Spinal cord (tissue), 10 donors: Measurements from ENCODE around the gene ZNF282. TPM values are rescaled to one million over a fixed set of nuclear protein-coding genes. Genes with fewer than 3 reads are reported as not detected.
"Not testable (repeated sequence)": the region's sequence is repeated elsewhere in the genome, so short reads cannot be mapped to it uniquely, and the experiment has no call there.

Experiments
- DNase-seq, 6 donors: peaks; one replicate each; pipeline versions ENCODE4 v3.0.0 to v3.0.0-alpha.2; 2013 to 2015; ENCODE audit warnings: low spot score in 6 of 6, low read depth in 4 of 6
- H3K27ac ChIP-seq: one replicate; pipeline ENCODE4 v1.5.1; 2013; ENCODE audit warnings: low read depth, low read length, control low read depth
- H3K27me3 ChIP-seq: one replicate; pipeline ENCODE4 v1.6.1; 2013; ENCODE audit warnings: low read length; ENCODE audit not compliant: control insufficient read depth, insufficient read depth
- H3K36me3 ChIP-seq: one replicate; pipeline ENCODE4 v1.6.1; 2013; ENCODE audit warnings: low read length; ENCODE audit not compliant: control insufficient read depth, insufficient read depth
- H3K4me1 ChIP-seq: one replicate; pipeline ENCODE4 v1.6.1; 2013; ENCODE audit warnings: low read length; ENCODE audit not compliant: control insufficient read depth, insufficient read depth
- H3K4me3 ChIP-seq: one replicate; pipeline ENCODE4 v1.5.1; 2013; ENCODE audit warnings: low read depth, low read length, control low read depth
- H3K9me3 ChIP-seq: one replicate; pipeline ENCODE4 v1.6.1; 2013; ENCODE audit warnings: low read length; ENCODE audit not compliant: control insufficient read depth, insufficient read depth
- WGBS: methylation state at CpG from one replicate; pipeline ENCODE4 v1.1.5; 2013; ENCODE audit warnings: missing lambda C conversion rate; ENCODE audit not compliant: insufficient coverage; 5-methylcytosine and 5-hydroxymethylcytosine counted together
- polyA plus RNA-seq, 2 donors: library from polyadenylated mRNA; unstranded; fragments of 120-200 nt; gene quantifications; one replicate each; pipeline ENCODE4 v1.2.1, GENCODE V29; 2013; ENCODE audit not compliant: insufficient read length in 2 of 2
- total RNA-seq, 2 donors: library from RNA; depleted of rRNA in 1 of 2; stranded (reverse); fragments of 120-200 nt in 1 of 2; fragments of >200 nt in 1 of 2; gene quantifications; one replicate each; pipeline versions ENCODE4 v1.2.3 to v1.2.4, GENCODE V29; 2013 to 2014
- donor health status: healthy.

ZNF282 gene
- total and polyA plus RNA-seq, 4 donors = 17.8 to 35.0 (median 24.0) TPM

GRCh38 chr7:149220534-149220933 is 25.2 kb downstream of the ZNF282 start:
- Histone ChIP-seq H3K4me1 (no peaks in the 10 kb centered on the region), H3K9me3 (no peaks in the 10 kb centered on the region), H3K27me3 (no peaks in the 10 kb centered on the region), H3K4me3 (no peak overlapping the region), H3K27ac (no peak overlapping the region), H3K36me3 (peaks cover 86% of the 10 kb centered on the region)
- DNase-seq = no peak
- WGBS = 90% methylated on average over 6 of the region's 6 CpGs

- H3K4me1 ChIP-seq = no peaks in the 10 kb centered on the region
- no peak overlapping the region for H3K27ac ChIP-seq
- DNase-seq = no peak
- H3K4me3 ChIP-seq = no peak overlapping the region
- over 99% methylated on average over 6 of the region's 8 CpGs for WGBS
- no peaks in the 10 kb centered on the region for H3K9me3 ChIP-seq
- peaks cover 76% of the 10 kb centered on the region for H3K36me3 ChIP-seq
- no peaks in the 10 kb centered on the region for H3K27me3 ChIP-seq
These were observed 27.8 kb downstream of the ZNF282 start for GRCh38 chr7:149223176-149223575.

- H3K4me3 ChIP-seq = no peak overlapping the region
- no peaks in the 10 kb centered on the region for H3K27me3 ChIP-seq
- H3K36me3 ChIP-seq = peaks cover 72% of the 10 kb centered on the region
- no peaks in the 10 kb centered on the region for H3K4me1 ChIP-seq
- DNase-seq = no peak
- no peaks in the 10 kb centered on the region for H3K9me3 ChIP-seq
- H3K27ac ChIP-seq = no peak overlapping the region
- WGBS = 94% methylated on average over 19 of the region's 39 CpGs
These were observed 28.4 kb downstream of the ZNF282 start for GRCh38 chr7:149223761-149224160.

GRCh38 chr7:149224352-149224751 is 29.0 kb downstream of the ZNF282 start:
- peaks cover 67% of the 10 kb centered on the region for H3K36me3 ChIP-seq

GRCh38 chr7:149225106-149225505 is 29.8 kb downstream of the ZNF282 start:
- 97% methylated on average over 10 of the region's 19 CpGs for WGBS
- Histone ChIP-seq H3K27me3 (no peaks in the 10 kb centered on the region), H3K27ac (no peak overlapping the region), H3K4me3 (no peak overlapping the region), H3K4me1 (no peaks in the 10 kb centered on the region), H3K9me3 (no peaks in the 10 kb centered on the region), H3K36me3 (peaks cover 63% of the 10 kb centered on the region)
- DNase-seq = no peak

More at GRCh38 chr7:149224352-149224751, 29.0 kb downstream of the ZNF282 start:
- WGBS = 97% methylated on average over 37 of the region's 37 CpGs
- Histone ChIP-seq H3K27ac (no peak overlapping the region), H3K4me1 (no peaks in the 10 kb centered on the region), H3K27me3 (no peaks in the 10 kb centered on the region), H3K9me3 (no peaks in the 10 kb centered on the region), H3K4me3 (no peak overlapping the region)
- no peak for DNase-seq

GRCh38 chr7:149225656-149226055 is 30.3 kb downstream of the ZNF282 start:
- 96% methylated on average over 22 of the region's 22 CpGs for WGBS
- H3K36me3 ChIP-seq = peaks cover 58% of the 10 kb centered on the region
- DNase-seq = no peak
- H3K4me1 ChIP-seq = no peaks in the 10 kb centered on the region
- no peak overlapping the region for H3K27ac ChIP-seq
- no peaks in the 10 kb centered on the region for H3K9me3 ChIP-seq
- H3K27me3 ChIP-seq = no peaks in the 10 kb centered on the region
- no peak overlapping the region for H3K4me3 ChIP-seq

GRCh38 chr7:149226366-149226765 is 31.0 kb downstream of the ZNF282 start:
- peaks cover 50% of the 10 kb centered on the region for H3K36me3 ChIP-seq
- WGBS = 95% methylated on average over 12 of the region's 17 CpGs
- H3K27ac ChIP-seq, H3K27me3 ChIP-seq, H3K9me3 ChIP-seq, H3K4me1 ChIP-seq, H3K4me3 ChIP-seq, DNase-seq: not testable (repeated sequence)

- Histone ChIP-seq H3K4me1 (no peaks in the 10 kb centered on the region), H3K9me3 (no peaks in the 10 kb centered on the region), H3K36me3 (peaks cover 45% of the 10 kb centered on the region), H3K27me3 (no peaks in the 10 kb centered on the region), H3K4me3 (no peak overlapping the region), H3K27ac (no peak overlapping the region)
- 93% methylated on average over 4 of the region's 6 CpGs for WGBS
- DNase-seq = no peak
These were observed 31.6 kb downstream of the ZNF282 start for GRCh38 chr7:149226840-149227494.

GRCh38 chr7:149228831-149229471 is 33.6 kb downstream of the ZNF282 start:
- 62% methylated on average over 7 of the region's 7 CpGs for WGBS
- no peaks in the 10 kb centered on the region for H3K27me3 ChIP-seq
- H3K27ac ChIP-seq = no peak overlapping the region

GRCh38 chr7:149229526-149229925 is 34.2 kb downstream of the ZNF282 start:
- no peaks in the 10 kb centered on the region for H3K4me1 ChIP-seq
- H3K27ac ChIP-seq = no peak overlapping the region
- 58% methylated on average over 6 of the region's 6 CpGs for WGBS
- H3K4me3 ChIP-seq = no peak overlapping the region
- no peak for DNase-seq
- H3K27me3 ChIP-seq = no peaks in the 10 kb centered on the region
- peaks cover 21% of the 10 kb centered on the region for H3K36me3 ChIP-seq
- no peaks in the 10 kb centered on the region for H3K9me3 ChIP-seq

More at GRCh38 chr7:149228831-149229471, 33.6 kb downstream of the ZNF282 start:
- Histone ChIP-seq H3K4me3 (no peak overlapping the region), H3K4me1 (no peaks in the 10 kb centered on the region), H3K36me3 (peaks cover 27% of the 10 kb centered on the region), H3K9me3 (no peaks in the 10 kb centered on the region)
- no peak for DNase-seq
